Stomach (tissue), 4 donors: Measurements from ENCODE around the gene SAFB.

Experiments used
- CTCF ChIP-seq, 7 experiments: fragments of 450-650 bp in 4 of 7; fragments of 200-600 bp in 3 of 7; sonication (generic) in 3 of 7; IDR thresholded peaks; one replicate each; pipeline ENCODE4 v1.5.1; 2016 to 2019; ENCODE audit warnings: antibody characterized with exemption in 7 of 7, control low read depth in 2 of 7, mild to moderate bottlenecking in 1 of 7
- POLR2AphosphoS5 ChIP-seq, 3 donors: sonication (generic); formaldehyde crosslinking; IDR thresholded peaks; one replicate each; pipeline ENCODE4 v1.6.1; 2016; ENCODE audit warnings: antibody characterized with exemption in 3 of 3

- TF ChIP-seq CTCF (IDR thresholded peaks at IDR 0.05) (no peak), POLR2AphosphoS5 (IDR thresholded peaks at IDR 0.05) (no peak)
These were observed 69.9 kb downstream of the SAFB start for GRCh38 chr19:5692723-5693194.
